Keratinocyte (primary cell): ENCODE measurements around the gene RXRA. TPM values are rescaled to one million over a fixed set of nuclear protein-coding genes. Genes with fewer than 3 reads are reported as not detected.

Experiments
- DNase-seq: peaks from one replicate; pipeline ENCODE4 v3.0.0-alpha.2; 2011; ENCODE audit warnings: low read depth, missing footprints, low spot score
- FAIRE-seq: peaks from 2 replicates; lab custom pipeline; 2011; peaks lifted over from hg19 to GRCh38; lab: Jason Lieb, UNC
- H2AFZ ChIP-seq: 2 replicates; pipeline ENCODE4 v1.6.0; 2012; ENCODE audit warnings: low read length, control low read depth, inconsistent platforms; ENCODE audit not compliant: control insufficient read depth
- H3K27ac ChIP-seq: 2 replicates; pipeline ENCODE4 v1.5.1; 2011; ENCODE audit warnings: low read length; ENCODE audit not compliant: control insufficient read depth, insufficient read depth
- H3K27me3 ChIP-seq: 3 replicates; pipeline ENCODE4 v1.6.0; 2011; ENCODE audit warnings: low read length; ENCODE audit not compliant: control insufficient read depth, insufficient read depth; ENCODE audit errors: extremely low read depth
- H3K36me3 ChIP-seq, 2 experiments: 2 replicates in 1 of 2; 3 replicates in 1 of 2; pipeline ENCODE4 v1.5.1; 2011; ENCODE audit warnings: low read length in 2 of 2, mild to moderate bottlenecking in 1 of 2; ENCODE audit not compliant: control insufficient read depth in 2 of 2, insufficient read depth in 2 of 2; ENCODE audit errors: extremely low read depth in 1 of 2
- H3K4me1 ChIP-seq: 3 replicates; pipeline ENCODE4 v1.5.1; 2011; ENCODE audit warnings: low read length; ENCODE audit not compliant: control insufficient read depth, insufficient read depth; ENCODE audit errors: extremely low read depth
- H3K4me2 ChIP-seq: 3 replicates; pipeline ENCODE4 v1.6.0; 2011; ENCODE audit warnings: low read depth, low read length; ENCODE audit not compliant: control insufficient read depth, insufficient read depth; ENCODE audit errors: extremely low read depth
- H3K4me3 ChIP-seq, 3 experiments: fragments of 200-600 bp in 1 of 3; sonication (generic) in 1 of 3; 2 replicates in 2 of 3; 3 replicates in 1 of 3; pipeline ENCODE4 v1.5.1; 2011 to 2016; ENCODE audit warnings: low read length in 3 of 3, mild to moderate bottlenecking in 3 of 3, control low read depth in 2 of 3, inconsistent platforms in 1 of 3, low read depth in 1 of 3, mixed read lengths in 1 of 3, mixed run types in 1 of 3, moderate library complexity in 1 of 3; ENCODE audit not compliant: control insufficient read depth in 2 of 3, insufficient read depth in 2 of 3; ENCODE audit errors: extremely low read depth in 1 of 3
- H3K79me2 ChIP-seq: 2 replicates; pipeline ENCODE4 v1.6.0; 2012; ENCODE audit warnings: low read length; ENCODE audit not compliant: control insufficient read depth, insufficient read depth
- H3K9ac ChIP-seq: 3 replicates; pipeline ENCODE4 v1.6.0; 2011; ENCODE audit warnings: low read length; ENCODE audit not compliant: control insufficient read depth, insufficient read depth; ENCODE audit errors: extremely low read depth
- H3K9me1 ChIP-seq: 3 replicates; pipeline ENCODE4 v1.6.0; 2011; ENCODE audit warnings: low read length; ENCODE audit not compliant: control insufficient read depth, insufficient read depth; ENCODE audit errors: extremely low read depth
- H3K9me3 ChIP-seq: 2 replicates; pipeline ENCODE4 v1.5.1; 2012; ENCODE audit warnings: low read depth, low read length; ENCODE audit not compliant: control insufficient read depth
- H4K20me1 ChIP-seq: 3 replicates; pipeline ENCODE4 v1.6.0; 2011; ENCODE audit warnings: low read length; ENCODE audit not compliant: control insufficient read depth, insufficient read depth; ENCODE audit errors: extremely low read depth
- CTCF ChIP-seq, 3 experiments: IDR thresholded peaks in 1 of 3; conservative IDR thresholded peaks in 1 of 3; optimal IDR thresholded peaks in 1 of 3; 2 replicates in 2 of 3; 3 replicates in 1 of 3; pipeline versions ENCODE3 to v1.5.1; 2011; ENCODE audit warnings: low read length in 3 of 3, mild to moderate bottlenecking in 3 of 3, moderate library complexity in 2 of 3, control low read depth in 1 of 3, inconsistent platforms in 1 of 3; ENCODE audit not compliant: insufficient read depth in 2 of 3; ENCODE audit errors: extremely low read depth in 1 of 3
- EZH2 ChIP-seq: IDR thresholded peaks from one replicate; pipeline ENCODE4 v1.6.1; 2012; ENCODE audit warnings: inconsistent platforms, mild to moderate bottlenecking, low read length, moderate library complexity
- dilution Hi-C: fragments of 300-500 bp; cut with MboI; formaldehyde crosslinking; loops from one replicate; pipeline ENCODE4 v1.7.0; 2020; ENCODE audit warnings: low sequenced_read_pairs; ENCODE audit not compliant: extremely low pct_ligation_motif_present
- polyA plus RNA-seq, 5 experiments: library from polyadenylated mRNA; depleted of rRNA in 3 of 5; stranded (reverse) in 3 of 5; stranded (forward) in 1 of 5; unstranded in 1 of 5; fragments of >200 nt; gene quantifications; 1 replicate in 1 of 5; 2 replicates in 3 of 5; 3 replicates in 1 of 5; pipeline versions ENCODE4 v1.2.1 to v1.2.3, GENCODE V29; 2011 to 2012; ENCODE audit warnings: missing spikeins in 2 of 5, low read depth in 1 of 5, low replicate concordance in 1 of 5

The RXRA gene
- polyA plus RNA-seq, 1 donor (not counting 4 experiments of a cell fraction or from before 2014, with no cell fraction given): 9.7 TPM

DNA sequence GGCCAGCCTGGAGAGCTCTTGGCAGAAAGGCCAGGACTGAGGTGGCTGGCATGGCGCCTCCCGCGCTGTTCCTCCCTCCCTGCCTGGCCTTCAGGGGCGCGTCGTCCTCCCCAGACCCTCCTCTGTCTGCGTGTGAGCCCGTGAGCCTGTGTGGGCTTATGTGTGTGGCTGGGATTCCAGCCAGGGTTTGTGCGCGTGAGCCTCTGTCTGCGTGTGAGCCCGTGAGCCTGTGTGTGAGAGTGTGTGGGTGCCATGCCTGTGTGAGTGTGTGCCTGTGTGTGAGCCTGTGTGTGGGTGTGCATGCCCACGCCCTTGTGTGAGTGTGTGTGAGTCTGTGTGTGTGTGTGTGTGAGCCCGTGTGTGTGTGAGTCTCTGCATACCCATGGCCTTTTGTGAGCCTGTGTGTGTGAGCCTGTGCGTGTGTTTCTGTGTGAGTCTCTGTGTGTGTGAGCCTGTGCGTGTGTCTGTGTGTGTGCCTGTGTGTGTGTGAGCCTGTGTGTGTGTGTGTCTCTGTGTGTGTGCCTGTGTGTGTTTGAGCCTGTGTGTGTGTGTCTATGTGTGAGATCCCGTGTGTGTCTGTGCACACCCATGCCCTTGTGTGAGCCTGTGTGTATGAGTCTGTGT lies 13.0 kb downstream of the RXRA start:
- Histone ChIP-seq H3K4me2 (no peak overlapping the region), H3K4me3 (no peak overlapping the region), H3K27me3 (no peaks in the 10 kb centered on the region), H4K20me1 (peaks cover 44% of the 10 kb centered on the region), H3K9me1 (peaks cover 10% of the 10 kb centered on the region), H3K27ac (no peak overlapping the region), H3K4me1 (peaks cover 18% of the 10 kb centered on the region), H2AFZ (no peak overlapping the region), H3K9me3 (no peaks in the 10 kb centered on the region), H3K36me3 (peaks cover 3 to 4% of the 10 kb centered on the region in 2 experiments), H3K79me2 (peaks cover 96% of the 10 kb centered on the region), H3K9ac (no peak overlapping the region)
- dilution Hi-C loops: no loop called here
- DNase-seq: no peak
- no peak for FAIRE-seq
- TF ChIP-seq CTCF (optimal IDR thresholded peaks at IDR 0.05 in 1 of 3, IDR thresholded peaks at IDR 0.05 in 1 of 3, conservative IDR thresholded peaks at IDR 0.05 in 1 of 3; ENCODE audit: extremely low read depth in 1 of 3, insufficient read depth in 2 of 3, low read length in 3 of 3) (no peak), EZH2 (no peak)

DNA sequence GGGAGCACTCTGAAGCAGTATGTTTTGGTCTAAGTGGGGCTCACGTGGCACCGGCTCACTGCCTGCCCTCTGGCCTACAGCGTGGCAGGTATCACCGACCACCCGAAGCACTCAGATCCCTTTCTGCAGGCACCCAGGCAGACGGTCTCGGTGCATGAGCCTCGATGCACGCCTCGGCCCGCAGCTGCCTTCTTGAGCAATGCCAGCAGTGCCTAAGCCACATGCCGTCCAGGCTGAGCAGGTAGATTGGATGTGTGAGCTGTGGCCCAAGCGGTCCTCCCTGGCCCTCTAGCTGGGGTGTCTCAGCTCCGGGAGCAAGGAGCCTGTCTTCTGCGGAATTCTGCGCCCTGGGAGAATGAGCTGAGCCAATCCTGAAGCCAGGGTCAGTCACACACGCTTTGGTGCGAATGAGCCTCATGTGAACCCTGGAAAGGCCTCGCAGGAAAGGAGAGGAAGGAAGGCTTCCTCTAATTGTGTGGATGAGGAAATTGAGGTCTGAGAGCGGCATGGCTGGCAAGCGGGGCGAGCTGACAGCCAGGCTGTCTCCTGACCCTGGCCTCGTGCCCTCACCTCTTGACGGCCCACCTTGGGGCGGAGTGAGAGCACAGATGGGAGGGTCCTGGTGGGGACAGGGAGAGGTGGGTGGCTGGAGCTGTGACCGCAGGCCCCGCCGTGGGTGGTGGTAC lies 14.4 kb downstream of the RXRA start:
- FAIRE-seq (no peak), DNase-seq (no peak)
- Histone ChIP-seq H3K9me3 (no peaks in the 10 kb centered on the region), H3K27me3 (no peaks in the 10 kb centered on the region), H3K9me1 (peaks cover 5% of the 10 kb centered on the region), H3K4me2 (no peak overlapping the region), H3K27ac (no peak overlapping the region), H4K20me1 (peaks cover 31% of the 10 kb centered on the region), H2AFZ (no peak overlapping the region), H3K4me1 (peaks cover 21% of the 10 kb centered on the region), H3K36me3 (peaks cover 3 to 4% of the 10 kb centered on the region in 2 experiments), H3K4me3 (no peak overlapping the region), H3K79me2 (peaks cover 96% of the 10 kb centered on the region), H3K9ac (no peak overlapping the region)
- dilution Hi-C loops: no loop called here
- TF ChIP-seq EZH2 (no peak), CTCF (optimal IDR thresholded peaks at IDR 0.05 in 1 of 3, IDR thresholded peaks at IDR 0.05 in 1 of 3, conservative IDR thresholded peaks at IDR 0.05 in 1 of 3; ENCODE audit: extremely low read depth in 1 of 3, insufficient read depth in 2 of 3, low read length in 3 of 3) (no peak)
